Suprapubic skin (tissue), 4 donors: Measurements from ENCODE around the gene ADORA2A.

ENCODE experiments used
- CTCF ChIP-seq, 2 donors: fragments of 200-600 bp in 1 of 2; fragments of 450-650 bp in 1 of 2; sonication (generic) in 1 of 2; IDR thresholded peaks; one replicate each; pipeline ENCODE4 v1.5.1; 2016 to 2019; ENCODE audit warnings: antibody characterized with exemption in 2 of 2, mild to moderate bottlenecking in 1 of 2, moderate library complexity in 1 of 2
- EP300 ChIP-seq: sonication (generic); formaldehyde crosslinking; IDR thresholded peaks from one replicate; pipeline ENCODE4 v1.6.1; 2017; ENCODE audit warnings: antibody characterized with exemption
- POLR2A ChIP-seq, 2 donors: fragments of 450-650 bp; IDR thresholded peaks; one replicate each; pipeline ENCODE4 v1.6.1; 2017; ENCODE audit warnings: antibody characterized with exemption in 2 of 2, mild to moderate bottlenecking in 2 of 2, moderate library complexity in 2 of 2
- POLR2AphosphoS5 ChIP-seq, 3 donors: sonication (generic); formaldehyde crosslinking; IDR thresholded peaks; one replicate each; pipeline ENCODE4 v1.6.1; 2017; ENCODE audit warnings: antibody characterized with exemption in 3 of 3

DNA sequence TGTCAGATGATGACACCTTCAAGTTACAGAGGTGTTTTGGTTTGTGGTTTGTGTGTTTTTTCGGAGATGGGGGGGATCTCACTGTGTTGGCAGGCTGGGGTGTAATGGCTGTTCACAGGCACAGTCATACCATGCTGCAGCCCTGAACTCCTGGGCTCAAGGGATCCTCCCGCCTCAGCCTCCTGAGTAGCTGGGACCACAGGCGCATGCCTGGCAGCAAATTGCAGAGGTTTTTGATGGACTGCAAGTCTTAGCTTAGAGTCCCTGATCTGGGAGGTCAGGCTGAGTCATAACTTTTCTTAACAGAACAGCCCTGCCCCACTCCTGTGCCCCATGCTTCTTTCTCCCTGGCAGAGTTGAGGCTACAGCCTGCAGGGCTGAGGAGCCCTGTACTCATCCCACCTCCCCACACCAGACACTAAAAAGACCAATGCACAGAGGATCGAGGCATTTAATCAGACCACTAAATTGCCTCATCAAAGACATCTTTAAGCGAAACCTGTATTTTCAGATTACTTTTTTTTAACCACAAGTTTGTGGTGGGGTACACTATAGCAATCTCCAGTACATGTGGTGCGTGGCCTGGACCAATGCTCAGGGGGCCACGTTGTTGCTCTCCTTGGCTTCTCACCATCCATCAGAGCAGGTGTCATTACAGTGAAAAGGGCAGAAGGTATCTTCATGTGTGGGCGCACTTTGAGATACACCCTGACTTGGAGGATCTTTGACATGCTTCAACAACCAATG, 17.1 kb upstream of the ADORA2A start:
- no peak for TF ChIP-seq CTCF (IDR thresholded peaks at IDR 0.05)
- TF ChIP-seq POLR2A (IDR thresholded peaks at IDR 0.05): no peak
- no peak for TF ChIP-seq POLR2AphosphoS5 (IDR thresholded peaks at IDR 0.05)
- TF ChIP-seq EP300: no peak
